HepG2 (cell line): ENCODE measurements around the gene ZNF8.

Source experiments
- BRCA1 ChIP-seq: sonication (generic); formaldehyde crosslinking; IDR thresholded peaks from 2 replicates; pipeline ENCODE4 v1.4.0; 2020; ENCODE audit warnings: missing genetic modification reagents
- ETV6 ChIP-seq: sonication (generic); formaldehyde crosslinking; conservative IDR thresholded peaks from 2 replicates; pipeline ENCODE4 v1.4.0; 2020; ENCODE audit warnings: missing genetic modification reagents
- SP140L ChIP-seq: sonication (generic); formaldehyde crosslinking; IDR thresholded peaks from 2 replicates; pipeline ENCODE4 v1.4.0; 2020; ENCODE audit warnings: missing genetic modification reagents, borderline replicate concordance
- TARDBP ChIP-seq: sonication (generic); formaldehyde crosslinking; IDR thresholded peaks from 2 replicates; pipeline ENCODE4 v1.8.0; 2022; ENCODE audit warnings: mild to moderate bottlenecking, missing genetic modification reagents
- TBL1XR1 ChIP-seq: fragments of 150-350 bp; IDR thresholded peaks from 2 replicates; pipeline ENCODE4 v1.6.1; 2014; ENCODE audit warnings: borderline replicate concordance, low read length; ENCODE audit not compliant: partially characterized antibody
- TF ChIP-seq, protein P1 (sequence below), 2 experiments: IDR thresholded peaks; 2 replicates each; pipeline ENCODE4 v1.6.1; 2011 to 2012; ENCODE audit warnings: low read length in 2 of 2, borderline replicate concordance in 1 of 2, low read depth in 1 of 2, mild to moderate bottlenecking in 1 of 2, moderate library complexity in 1 of 2
- TF ChIP-seq, protein P2 (sequence below): sonication (generic); formaldehyde crosslinking; IDR thresholded peaks from 2 replicates; pipeline ENCODE4 v1.5.0; 2020; ENCODE audit warnings: mild to moderate bottlenecking, missing genetic modification reagents, moderate library complexity

DNA sequence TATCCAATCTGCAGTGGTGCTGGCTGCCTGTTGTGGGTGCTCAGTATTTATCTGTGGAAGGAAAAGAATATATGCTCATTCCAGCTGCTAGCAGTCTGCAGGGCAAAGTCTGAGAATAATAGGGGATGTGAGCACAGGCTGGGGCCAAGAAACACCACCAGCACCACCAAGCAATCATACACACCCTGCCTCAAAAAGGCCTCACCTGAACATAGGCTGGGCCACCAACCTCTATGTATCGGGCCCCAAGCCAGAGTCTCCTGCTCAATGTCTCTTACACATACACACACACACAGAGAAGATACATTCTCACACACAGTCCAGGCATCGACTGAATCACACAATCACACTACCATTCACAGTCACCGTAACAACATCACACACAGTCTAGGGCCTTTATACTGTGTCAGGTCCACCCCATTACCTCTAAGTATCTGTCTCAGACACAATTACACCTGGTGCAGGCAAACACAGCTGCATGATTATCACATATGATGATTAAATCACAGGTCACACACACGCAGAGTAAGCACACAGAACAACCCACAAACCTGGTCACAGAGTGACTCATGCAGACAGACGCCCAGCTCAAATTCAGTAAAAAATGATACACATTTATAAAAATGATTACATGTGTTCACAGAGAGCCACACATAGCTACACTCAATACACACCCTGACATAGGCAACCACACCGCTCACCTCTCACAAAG lies 46.7 kb downstream of the ZNF8 start:
- TF ChIP-seq, protein P1, sequence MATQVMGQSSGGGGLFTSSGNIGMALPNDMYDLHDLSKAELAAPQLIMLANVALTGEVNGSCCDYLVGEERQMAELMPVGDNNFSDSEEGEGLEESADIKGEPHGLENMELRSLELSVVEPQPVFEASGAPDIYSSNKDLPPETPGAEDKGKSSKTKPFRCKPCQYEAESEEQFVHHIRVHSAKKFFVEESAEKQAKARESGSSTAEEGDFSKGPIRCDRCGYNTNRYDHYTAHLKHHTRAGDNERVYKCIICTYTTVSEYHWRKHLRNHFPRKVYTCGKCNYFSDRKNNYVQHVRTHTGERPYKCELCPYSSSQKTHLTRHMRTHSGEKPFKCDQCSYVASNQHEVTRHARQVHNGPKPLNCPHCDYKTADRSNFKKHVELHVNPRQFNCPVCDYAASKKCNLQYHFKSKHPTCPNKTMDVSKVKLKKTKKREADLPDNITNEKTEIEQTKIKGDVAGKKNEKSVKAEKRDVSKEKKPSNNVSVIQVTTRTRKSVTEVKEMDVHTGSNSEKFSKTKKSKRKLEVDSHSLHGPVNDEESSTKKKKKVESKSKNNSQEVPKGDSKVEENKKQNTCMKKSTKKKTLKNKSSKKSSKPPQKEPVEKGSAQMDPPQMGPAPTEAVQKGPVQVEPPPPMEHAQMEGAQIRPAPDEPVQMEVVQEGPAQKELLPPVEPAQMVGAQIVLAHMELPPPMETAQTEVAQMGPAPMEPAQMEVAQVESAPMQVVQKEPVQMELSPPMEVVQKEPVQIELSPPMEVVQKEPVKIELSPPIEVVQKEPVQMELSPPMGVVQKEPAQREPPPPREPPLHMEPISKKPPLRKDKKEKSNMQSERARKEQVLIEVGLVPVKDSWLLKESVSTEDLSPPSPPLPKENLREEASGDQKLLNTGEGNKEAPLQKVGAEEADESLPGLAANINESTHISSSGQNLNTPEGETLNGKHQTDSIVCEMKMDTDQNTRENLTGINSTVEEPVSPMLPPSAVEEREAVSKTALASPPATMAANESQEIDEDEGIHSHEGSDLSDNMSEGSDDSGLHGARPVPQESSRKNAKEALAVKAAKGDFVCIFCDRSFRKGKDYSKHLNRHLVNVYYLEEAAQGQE (IDR thresholded peaks at IDR 0.05; ENCODE audit: borderline replicate concordance in 1 of 2, low read depth in 1 of 2, low read length in 2 of 2), result no peak
- TF ChIP-seq BRCA1 (CRISPR knock-in tag) (no peak), SP140L (no peak), ETV6 (CRISPR knock-in tag) (no peak), TBL1XR1 (no peak), TARDBP (no peak)
- TF ChIP-seq, protein P2, sequence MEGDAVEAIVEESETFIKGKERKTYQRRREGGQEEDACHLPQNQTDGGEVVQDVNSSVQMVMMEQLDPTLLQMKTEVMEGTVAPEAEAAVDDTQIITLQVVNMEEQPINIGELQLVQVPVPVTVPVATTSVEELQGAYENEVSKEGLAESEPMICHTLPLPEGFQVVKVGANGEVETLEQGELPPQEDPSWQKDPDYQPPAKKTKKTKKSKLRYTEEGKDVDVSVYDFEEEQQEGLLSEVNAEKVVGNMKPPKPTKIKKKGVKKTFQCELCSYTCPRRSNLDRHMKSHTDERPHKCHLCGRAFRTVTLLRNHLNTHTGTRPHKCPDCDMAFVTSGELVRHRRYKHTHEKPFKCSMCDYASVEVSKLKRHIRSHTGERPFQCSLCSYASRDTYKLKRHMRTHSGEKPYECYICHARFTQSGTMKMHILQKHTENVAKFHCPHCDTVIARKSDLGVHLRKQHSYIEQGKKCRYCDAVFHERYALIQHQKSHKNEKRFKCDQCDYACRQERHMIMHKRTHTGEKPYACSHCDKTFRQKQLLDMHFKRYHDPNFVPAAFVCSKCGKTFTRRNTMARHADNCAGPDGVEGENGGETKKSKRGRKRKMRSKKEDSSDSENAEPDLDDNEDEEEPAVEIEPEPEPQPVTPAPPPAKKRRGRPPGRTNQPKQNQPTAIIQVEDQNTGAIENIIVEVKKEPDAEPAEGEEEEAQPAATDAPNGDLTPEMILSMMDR (CRISPR knock-in tag), result no peak
